Measurements from ENCODE around the gene CLK2. TPM values are rescaled to one million over a fixed set of nuclear protein-coding genes. Genes with fewer than 3 reads are reported as not detected.

The CLK2 gene
- total and polyA plus RNA-seq, 2 of the 8 experiments (the other 6 are each of a cell fraction or from before 2014, with no cell fraction given) = 62.2 to 76.0 TPM

- no peak for TF ChIP-seq TCF12 (IDR thresholded peaks at IDR 0.05; ENCODE audit: low read depth, low read length)
- peak in 2 of 3 experiments; percentile 14 to 17; a peak in 2 of 4 replicates for TF ChIP-seq CTCF (IDR thresholded peaks at IDR 0.05; ENCODE audit: control extremely low read depth in 1 of 3, insufficient read depth in 1 of 3, low read depth in 1 of 3, low read length in 3 of 3)
- TF ChIP-seq HDAC6 (IDR thresholded peaks at IDR 0.05; ENCODE audit: low read depth, low read length) = no peak
- peak; percentile 12; the same call in 1 of the 2 replicates for TF ChIP-seq JUND (IDR thresholded peaks at IDR 0.05; ENCODE audit: low read length)
- TF ChIP-seq SIN3A (conservative IDR thresholded peaks at IDR 0.05 in 1 of 2, IDR thresholded peaks at IDR 0.05 in 1 of 2; ENCODE audit: low read depth in 1 of 2, low read length in 2 of 2) = peak in 1 of 2 experiments; percentile 44; a peak in 1 of 4 replicates
- TF ChIP-seq CHD1 (IDR thresholded peaks at IDR 0.05; ENCODE audit: low read depth, low read length) = no peak
- TF ChIP-seq ZNF274 (IDR thresholded peaks at IDR 0.05; ENCODE audit: borderline replicate concordance, extremely low read depth, low read length) = no peak
- peak; percentile 42 for TF ChIP-seq CREB1 (IDR thresholded peaks at IDR 0.05)
- TF ChIP-seq RBBP5 (IDR thresholded peaks at IDR 0.05; ENCODE audit: borderline replicate concordance, low read depth, low read length) = 0 out of 2 replicates have a peak, but pooled peaks have one; percentile 19
- 0 out of 2 replicates have a peak, but pooled peaks have one; percentile 22 for TF ChIP-seq SRF (IDR thresholded peaks at IDR 0.05; ENCODE audit: low read depth, low read length)
- no peak for TF ChIP-seq EZH2 (IDR thresholded peaks at IDR 0.05; ENCODE audit: low read depth, low read length, severe bottlenecking)
- peak; percentile 46 for TF ChIP-seq TAF7 (optimal IDR thresholded peaks at IDR 0.05; ENCODE audit: borderline replicate concordance, low read depth, low read length)
- peak; percentile 76 to 91 for TF ChIP-seq POLR2A (IDR thresholded peaks at IDR 0.05; ENCODE audit: control extremely low read depth in 1 of 2, low read depth in 2 of 2, low read length in 2 of 2)
- peak; percentile 73 for TF ChIP-seq TBP (IDR thresholded peaks at IDR 0.05; ENCODE audit: low read depth, low read length)
- 0 out of 4 replicates have a peak, but pooled peaks of 1 of the 2 experiments have one; percentile 70 for TF ChIP-seq HDAC2 (IDR thresholded peaks at IDR 0.05; ENCODE audit: borderline replicate concordance in 1 of 2, low read depth in 2 of 2, low read length in 2 of 2)
- TF ChIP-seq GTF2F1 (IDR thresholded peaks at IDR 0.05; ENCODE audit: borderline replicate concordance, low read depth, low read length) = no peak
- TF ChIP-seq JUN (IDR thresholded peaks at IDR 0.05; ENCODE audit: low read depth, low read length) = no peak
- peak; percentile 66 for TF ChIP-seq PHF8 (conservative IDR thresholded peaks at IDR 0.05; ENCODE audit: low read depth, low read length)
- no peak for TF ChIP-seq NANOG (IDR thresholded peaks at IDR 0.05; ENCODE audit: insufficient read depth, low read depth, low read length, poor library complexity, severe bottlenecking)
These were observed 45.8 kb downstream of the CLK2 start (continued) for GRCh38 chr1:155227261-155228095.

Data from H1 (cell line).